Cardiac muscle cell (in vitro differentiated cells and primary cell): ENCODE data around the gene CFAP58. TPM values are rescaled to one million over a fixed set of nuclear protein-coding genes. Genes with fewer than 3 reads are reported as not detected.

Source experiments
- DNase-seq, 2 donors: peaks; one replicate each; pipeline versions ENCODE4 v3.0.0 to v3.0.0-alpha.2; 2010 to 2017; ENCODE audit warnings: low read depth in 1 of 2, low spot score in 1 of 2
- H3K27ac ChIP-seq: fragments of 200-600 bp; sonication (generic); 2 replicates; pipeline ENCODE4 v1.5.1; 2016
- H3K27me3 ChIP-seq: fragments of 200-600 bp; sonication (generic); 2 replicates; pipeline ENCODE4 v1.6.0; 2016; ENCODE audit warnings: control low read depth
- H3K36me3 ChIP-seq: fragments of 200-600 bp; sonication (generic); 2 replicates; pipeline ENCODE4 v1.5.1; 2016; ENCODE audit warnings: control low read depth
- H3K4me1 ChIP-seq: fragments of 200-600 bp; sonication (generic); 2 replicates; pipeline ENCODE4 v1.8.1; 2017; ENCODE audit warnings: low read depth, mild to moderate bottlenecking, mixed run types
- H3K4me3 ChIP-seq: fragments of 200-600 bp; sonication (generic); 2 replicates; pipeline ENCODE4 v1.5.1; 2016; ENCODE audit warnings: mild to moderate bottlenecking
- H3K9me3 ChIP-seq: fragments of 200-600 bp; sonication (generic); 2 replicates; pipeline ENCODE4 v1.5.1; 2017; ENCODE audit warnings: low read depth, mild to moderate bottlenecking, control low read depth
- polyA plus RNA-seq: library from polyadenylated mRNA; unstranded; fragments of >200 nt; fragmentation: Nextera tagmentation; extraction: Ambion mirVana; gene quantifications from 2 replicates; pipeline ENCODE4 v1.2.1, GENCODE V29; 2016
- total RNA-seq: library from RNA; depleted of rRNA; stranded (reverse); fragments of >200 nt; gene quantifications from 2 replicates; pipeline ENCODE4 v1.2.3, GENCODE V29; 2016
- TF ChIP-seq, protein P1 (sequence below): IDR thresholded peaks from 2 replicates; pipeline ENCODE4 v1.5.1; 2012; ENCODE audit warnings: low read depth, mild to moderate bottlenecking, low read length

Gene CFAP58
- total and polyA plus RNA-seq, 2 experiments from 2014 or later: 1.1 to 1.9 TPM

DNA sequence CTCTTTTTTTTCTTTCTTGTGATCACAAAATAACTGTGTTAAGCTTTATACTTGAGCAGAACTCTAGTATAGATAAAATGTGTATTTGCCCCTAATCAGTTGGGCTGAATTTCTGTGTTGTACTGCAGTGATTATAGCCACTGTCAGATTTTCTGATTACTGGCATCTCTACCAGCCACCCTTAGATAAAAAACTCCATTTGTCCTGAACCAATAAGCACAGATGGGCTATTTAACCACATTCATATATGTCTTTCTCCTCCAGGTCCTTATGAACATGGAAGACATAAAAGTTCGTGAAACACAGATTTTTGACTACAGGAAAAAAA is 38.3 kb downstream of the CFAP58 start:
- no peak for DNase-seq
- TF ChIP-seq, protein P1, sequence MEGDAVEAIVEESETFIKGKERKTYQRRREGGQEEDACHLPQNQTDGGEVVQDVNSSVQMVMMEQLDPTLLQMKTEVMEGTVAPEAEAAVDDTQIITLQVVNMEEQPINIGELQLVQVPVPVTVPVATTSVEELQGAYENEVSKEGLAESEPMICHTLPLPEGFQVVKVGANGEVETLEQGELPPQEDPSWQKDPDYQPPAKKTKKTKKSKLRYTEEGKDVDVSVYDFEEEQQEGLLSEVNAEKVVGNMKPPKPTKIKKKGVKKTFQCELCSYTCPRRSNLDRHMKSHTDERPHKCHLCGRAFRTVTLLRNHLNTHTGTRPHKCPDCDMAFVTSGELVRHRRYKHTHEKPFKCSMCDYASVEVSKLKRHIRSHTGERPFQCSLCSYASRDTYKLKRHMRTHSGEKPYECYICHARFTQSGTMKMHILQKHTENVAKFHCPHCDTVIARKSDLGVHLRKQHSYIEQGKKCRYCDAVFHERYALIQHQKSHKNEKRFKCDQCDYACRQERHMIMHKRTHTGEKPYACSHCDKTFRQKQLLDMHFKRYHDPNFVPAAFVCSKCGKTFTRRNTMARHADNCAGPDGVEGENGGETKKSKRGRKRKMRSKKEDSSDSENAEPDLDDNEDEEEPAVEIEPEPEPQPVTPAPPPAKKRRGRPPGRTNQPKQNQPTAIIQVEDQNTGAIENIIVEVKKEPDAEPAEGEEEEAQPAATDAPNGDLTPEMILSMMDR: no peak

DNA sequence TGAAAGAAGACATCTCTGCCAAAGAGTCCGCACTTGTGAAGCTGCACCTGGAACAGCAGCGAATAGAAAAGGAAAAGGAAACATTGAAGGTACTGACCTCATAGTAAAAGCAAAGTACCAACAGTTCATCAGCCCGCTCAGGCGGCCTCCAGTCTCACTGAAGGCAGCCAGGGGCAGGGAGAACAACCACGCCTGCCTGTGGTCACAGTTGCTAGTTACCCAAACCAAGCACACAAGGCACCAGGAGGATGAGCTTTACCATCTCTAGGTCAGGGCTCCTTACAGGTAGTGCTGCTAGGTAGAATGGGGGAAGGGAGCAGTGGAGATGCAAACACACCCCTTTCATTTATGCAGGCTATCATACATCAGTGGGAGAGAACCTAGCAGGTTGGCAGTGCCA is 39.8 kb downstream of the CFAP58 start:
- DNase-seq: no peak
- TF ChIP-seq, protein P1: no peak
- H3K36me3 ChIP-seq: no peaks in the 10 kb centered on the region

More for the DNA sequence above, 38.3 kb downstream of the CFAP58 start:
- Histone ChIP-seq H3K4me3 (no peak overlapping the region), H3K27ac (no peak overlapping the region), H3K9me3 (no peaks in the 10 kb centered on the region), H3K36me3 (no peaks in the 10 kb centered on the region), H3K27me3 (no peaks in the 10 kb centered on the region), H3K4me1 (peaks cover 15% of the 10 kb centered on the region)

DNA sequence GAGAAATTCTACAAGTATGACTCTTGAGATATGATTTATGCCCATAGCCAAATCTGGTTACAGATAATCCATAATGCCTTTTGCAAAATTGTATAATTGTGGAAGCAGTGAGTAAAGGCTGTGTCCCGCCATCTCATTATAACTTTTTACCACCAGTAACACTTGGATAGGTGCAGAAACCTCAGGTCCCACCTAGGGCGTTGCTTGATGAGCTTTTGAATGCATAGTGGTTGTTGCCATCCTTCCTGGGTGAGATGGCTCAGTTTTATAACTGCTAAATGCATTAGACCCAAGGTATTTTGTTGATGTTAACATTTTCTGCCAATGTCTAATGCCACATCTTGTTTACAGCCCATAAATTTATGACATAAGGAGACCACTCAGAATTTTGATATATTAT is 42.9 kb downstream of the CFAP58 start:
- H3K9me3 ChIP-seq: no peaks in the 10 kb centered on the region
- no peak overlapping the region for H3K27ac ChIP-seq
- no peaks in the 10 kb centered on the region for H3K36me3 ChIP-seq
- peaks cover 4% of the 10 kb centered on the region for H3K4me1 ChIP-seq
- no peak overlapping the region for H3K4me3 ChIP-seq
- TF ChIP-seq, protein P1: no peak
- no peaks in the 10 kb centered on the region for H3K27me3 ChIP-seq
- DNase-seq: no peak

More for the DNA sequence above, 39.8 kb downstream of the CFAP58 start:
- H3K4me3 ChIP-seq: no peak overlapping the region
- H3K9me3 ChIP-seq: no peaks in the 10 kb centered on the region
- peaks cover 15% of the 10 kb centered on the region for H3K4me1 ChIP-seq
- no peak overlapping the region for H3K27ac ChIP-seq
- H3K27me3 ChIP-seq: no peaks in the 10 kb centered on the region

DNA sequence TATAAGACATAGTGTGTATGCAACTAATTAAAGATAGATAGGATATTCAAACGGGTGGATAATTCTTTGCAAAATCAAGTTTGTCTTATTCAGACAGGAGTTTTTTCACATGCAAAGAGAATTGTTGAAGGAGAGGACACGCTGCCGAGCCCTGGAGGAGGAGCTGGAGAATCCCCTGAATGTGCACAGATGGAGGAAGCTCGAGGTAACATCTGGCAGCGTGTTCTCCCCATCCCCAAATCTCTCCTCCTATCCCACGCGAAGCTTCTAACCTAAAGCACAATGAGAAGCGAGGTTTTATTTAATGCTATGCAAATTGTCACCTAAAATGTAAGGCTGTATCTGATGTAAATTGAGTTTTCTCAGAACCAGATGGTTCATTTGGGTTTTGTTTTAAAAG is 50.0 kb downstream of the CFAP58 start:
- TF ChIP-seq, protein P1: no peak
- Histone ChIP-seq H3K36me3 (no peaks in the 10 kb centered on the region), H3K4me1 (no peaks in the 10 kb centered on the region), H3K9me3 (no peaks in the 10 kb centered on the region), H3K4me3 (no peak overlapping the region), H3K27me3 (no peaks in the 10 kb centered on the region), H3K27ac (no peak overlapping the region)
- DNase-seq: no peak

DNA sequence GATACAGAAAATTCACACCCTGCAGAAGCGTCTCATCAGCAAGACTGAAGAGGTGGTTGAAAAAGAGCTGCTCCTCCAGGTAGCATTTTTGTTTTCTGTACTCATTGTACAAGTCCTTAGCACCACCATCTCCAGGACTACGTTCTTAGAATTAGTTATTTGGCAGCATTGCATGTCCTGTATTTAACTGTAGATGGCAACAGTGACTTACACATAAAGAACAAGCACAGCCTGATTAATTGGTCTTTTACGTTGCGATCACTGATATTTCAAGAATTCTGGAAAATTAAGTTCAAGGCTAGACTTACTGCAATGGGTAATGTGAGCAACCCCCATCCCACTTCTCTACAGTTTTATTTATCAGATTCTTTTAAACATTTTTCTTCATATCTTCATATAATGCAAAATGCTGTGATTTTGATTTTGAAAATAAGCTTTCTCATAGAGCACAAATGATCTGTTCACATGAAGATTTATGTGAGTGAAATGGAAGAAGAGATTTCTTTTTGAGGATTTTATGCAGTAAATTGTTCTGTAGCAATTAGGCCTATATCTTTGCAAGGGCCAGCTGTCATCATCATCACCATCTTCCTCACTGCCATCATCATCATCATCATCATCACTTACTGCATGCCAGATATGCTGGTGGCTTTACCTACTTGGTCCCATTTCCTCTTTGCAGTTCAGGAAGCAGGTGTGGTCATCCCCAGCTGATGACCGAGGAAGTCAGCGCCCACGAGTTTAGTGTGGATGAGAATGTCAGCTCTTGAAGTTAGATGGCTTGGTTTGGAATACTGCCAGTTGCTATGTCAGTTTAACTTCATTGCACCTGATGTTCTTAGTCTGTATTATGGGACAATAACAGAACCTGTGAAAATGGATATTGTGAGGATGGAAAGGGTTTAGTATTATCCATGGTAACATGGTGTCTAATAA is 53.4 kb downstream of the CFAP58 start:
- H3K9me3 ChIP-seq: no peaks in the 10 kb centered on the region
- peak; percentile 45 to 67 for DNase-seq
- no peaks in the 10 kb centered on the region for H3K4me1 ChIP-seq
- no peak overlapping the region for H3K4me3 ChIP-seq
- H3K36me3 ChIP-seq: no peaks in the 10 kb centered on the region
- TF ChIP-seq, protein P1: peak; percentile 56
- H3K27ac ChIP-seq: no peak overlapping the region
- no peaks in the 10 kb centered on the region for H3K27me3 ChIP-seq
